Measurements from ENCODE around the gene CYP2R1. TPM values are rescaled to one million over a fixed set of nuclear protein-coding genes. Genes with fewer than 3 reads are reported as not detected.
"Not testable (repeated sequence)": the region's sequence is repeated elsewhere in the genome, so short reads cannot be mapped to it uniquely, and the experiment has no call there.

Gene CYP2R1
- total RNA-seq, 1 donor from 2014 or later, result 29.9 TPM

- H3F3A ChIP-seq (ENCODE audit: low read depth), result no peaks in the 10 kb centered on the region
- H2AFZ ChIP-seq (replicated peaks), result no peak overlapping the region
- no peaks in the 10 kb centered on the region for H3K27me3 Mint-ChIP-seq (ENCODE audit: insufficient read depth, low read depth)
- peaks cover 7% of the 10 kb centered on the region for H3K9me3 Mint-ChIP-seq
- TF ChIP-seq EZH2 (IDR thresholded peaks at IDR 0.05) (no peak), CTCF (IDR thresholded peaks at IDR 0.05) (no peak), EZH2phosphoT487 (IDR thresholded peaks at IDR 0.05) (no peak)
- H3K79me2 ChIP-seq (ENCODE audit: low read depth), result peaks cover 6% of the 10 kb centered on the region
- H3K36me3 ChIP-seq, result no peaks in the 10 kb centered on the region
- peaks cover 3% of the 10 kb centered on the region for H3K27me3 ChIP-seq
- DNase-seq (ENCODE audit: low spot score), result no peak
- no peak overlapping the region for H3K9ac ChIP-seq
- H3K9me3 ChIP-seq (ENCODE audit: low read depth), result no peaks in the 10 kb centered on the region
- peaks cover 14% of the 10 kb centered on the region for H3K4me1 Mint-ChIP-seq
- H3K4me3 Mint-ChIP-seq, result no peak overlapping the region
- H4K20me1 ChIP-seq (ENCODE audit: low read depth), result no peaks in the 10 kb centered on the region
- H3K4me1 ChIP-seq, result no peaks in the 10 kb centered on the region
- no peak overlapping the region for H3K4me3 ChIP-seq
- H3K27ac Mint-ChIP-seq, result no peak overlapping the region
- peaks cover 18% of the 10 kb centered on the region for H3K36me3 Mint-ChIP-seq
- H3K27ac ChIP-seq, result no peak overlapping the region
- no peak overlapping the region for H3K4me2 ChIP-seq
Measured at GRCh38 chr11:14886513-14886912, 5.5 kb downstream of the CYP2R1 start.

- Histone ChIP-seq H3K4me3 (no peak overlapping the region), H3K4me2 (no peak overlapping the region), H3K79me2 (ENCODE audit: low read depth) (peaks cover under 1% of the 10 kb centered on the region), H3K27ac (no peak overlapping the region), H3K4me1 (no peaks in the 10 kb centered on the region), H4K20me1 (ENCODE audit: low read depth) (no peaks in the 10 kb centered on the region), H3K27me3 (no peaks in the 10 kb centered on the region), H2AFZ (replicated peaks) (no peak overlapping the region), H3K36me3 (no peaks in the 10 kb centered on the region), H3F3A (ENCODE audit: low read depth) (no peaks in the 10 kb centered on the region), H3K9me3 (ENCODE audit: low read depth) (no peaks in the 10 kb centered on the region), H3K9ac (no peak overlapping the region)
- peaks cover 21% of the 10 kb centered on the region for H3K36me3 Mint-ChIP-seq
- H3K4me1 Mint-ChIP-seq, result peaks cover 6% of the 10 kb centered on the region
- TF ChIP-seq EZH2phosphoT487 (IDR thresholded peaks at IDR 0.05) (no peak), CTCF (IDR thresholded peaks at IDR 0.05) (no peak), EZH2 (IDR thresholded peaks at IDR 0.05) (no peak)
- no peaks in the 10 kb centered on the region for H3K27me3 Mint-ChIP-seq (ENCODE audit: insufficient read depth, low read depth)
- no peak overlapping the region for H3K27ac Mint-ChIP-seq
- H3K4me3 Mint-ChIP-seq, result no peak overlapping the region
- H3K9me3 Mint-ChIP-seq, result peaks cover 7% of the 10 kb centered on the region
- no peak for DNase-seq (ENCODE audit: low spot score)
Measured at GRCh38 chr11:14884667-14885273, 7.3 kb downstream of the CYP2R1 start.

- H3K9me3 ChIP-seq (ENCODE audit: low read depth); H3K9me3 Mint-ChIP-seq; DNase-seq (ENCODE audit: low spot score); H3K36me3 ChIP-seq; H3K79me2 ChIP-seq (ENCODE audit: low read depth); H3K27ac ChIP-seq; H3F3A ChIP-seq (ENCODE audit: low read depth); H4K20me1 ChIP-seq (ENCODE audit: low read depth); H3K4me1 ChIP-seq; H3K4me3 ChIP-seq; H2AFZ ChIP-seq (replicated peaks); H3K27me3 ChIP-seq; H3K4me3 Mint-ChIP-seq; H3K27me3 Mint-ChIP-seq (ENCODE audit: insufficient read depth, low read depth); H3K9ac ChIP-seq; H3K4me1 Mint-ChIP-seq; H3K4me2 ChIP-seq; H3K27ac Mint-ChIP-seq: not testable (repeated sequence)
- H3K36me3 Mint-ChIP-seq, result peaks cover 21% of the 10 kb centered on the region
Measured at GRCh38 chr11:14883683-14884082, 8.3 kb downstream of the CYP2R1 start.

- H3K36me3 Mint-ChIP-seq, result peaks cover 18% of the 10 kb centered on the region
Measured at GRCh38 chr11:14882196-14882595, 9.8 kb downstream of the CYP2R1 start.

More at GRCh38 chr11:14882196-14882595, 9.8 kb downstream of the CYP2R1 start:
- Histone ChIP-seq H3K9ac (no peak overlapping the region), H3K79me2 (ENCODE audit: low read depth) (no peaks in the 10 kb centered on the region), H2AFZ (replicated peaks) (no peak overlapping the region), H3F3A (ENCODE audit: low read depth) (no peaks in the 10 kb centered on the region), H3K27ac (no peak overlapping the region), H3K9me3 (ENCODE audit: low read depth) (no peaks in the 10 kb centered on the region), H3K4me1 (no peaks in the 10 kb centered on the region), H3K4me3 (no peak overlapping the region), H3K4me2 (no peak overlapping the region), H4K20me1 (ENCODE audit: low read depth) (no peaks in the 10 kb centered on the region), H3K36me3 (no peaks in the 10 kb centered on the region), H3K27me3 (no peaks in the 10 kb centered on the region)
- no peak overlapping the region for H3K27ac Mint-ChIP-seq
- TF ChIP-seq EZH2 (IDR thresholded peaks at IDR 0.05) (no peak), CTCF (IDR thresholded peaks at IDR 0.05) (no peak), EZH2phosphoT487 (IDR thresholded peaks at IDR 0.05) (no peak)
- H3K27me3 Mint-ChIP-seq (ENCODE audit: insufficient read depth, low read depth), result no peaks in the 10 kb centered on the region
- H3K4me3 Mint-ChIP-seq, result no peak overlapping the region
- DNase-seq (ENCODE audit: low spot score), result no peak
- H3K4me1 Mint-ChIP-seq, result no peaks in the 10 kb centered on the region
- peaks cover 7% of the 10 kb centered on the region for H3K9me3 Mint-ChIP-seq
